IMR-90 (cell line): ENCODE measurements around the gene ZFP57. TPM values are rescaled to one million over a fixed set of nuclear protein-coding genes. Genes with fewer than 3 reads are reported as not detected.

ENCODE experiments used
- ATAC-seq: fragments of 200-7000 bp; cut with Tn5 transposase; 2 replicates; pipeline ENCODE4 v1.9.1; 2020; ENCODE audit warnings: low read depth, mild to moderate bottlenecking, moderate library complexity
- BruUV-seq: library from RNA; stranded (reverse); fragments of 400-500 nt; replicated peaks from 2 replicates; lab custom pipeline; 2021; lab: Mats Ljungman, UMichigan
- CTCF ChIA-PET: fragments of 300-600 bp; formaldehyde crosslinking; extraction: SDS; loops from one replicate; lab custom pipeline; 2021; ENCODE audit warnings: antibody characterized with exemption; lab: Yijun Ruan, JAX
- POLR2A ChIA-PET: fragments of 300-600 bp; sonication (Branson Sonifier 250); formaldehyde crosslinking; loops from one replicate; lab custom pipeline; 2022; ENCODE audit warnings: antibody characterized with exemption; ENCODE audit not compliant: unreplicated experiment; lab: Charles Lee
- DNase-seq: peaks from one replicate; pipeline ENCODE4 v3.0.0; 2013
- H2AFZ ChIP-seq: replicated peaks from 2 replicates; pipeline ENCODE3; 2013; ENCODE audit warnings: low read length, mild to moderate bottlenecking; ENCODE audit not compliant: poor library complexity
- H2AK5ac ChIP-seq: 2 replicates; pipeline ENCODE4 v1.6.1; 2013; ENCODE audit warnings: low read depth, low read length, inconsistent platforms
- H2AK9ac ChIP-seq: replicated peaks from 2 replicates; pipeline ENCODE3; 2013; ENCODE audit warnings: mild to moderate bottlenecking, low read depth, low read length, moderate library complexity; ENCODE audit not compliant: poor library complexity
- H2BK120ac ChIP-seq: 2 replicates; pipeline ENCODE4 v1.6.1; 2013; ENCODE audit warnings: low read depth, low read length, inconsistent platforms
- H2BK15ac ChIP-seq: 3 replicates; pipeline ENCODE4 v1.6.1; 2013; ENCODE audit warnings: low read depth, low read length, inconsistent platforms
- H2BK20ac ChIP-seq: 2 replicates; pipeline ENCODE4 v1.6.1; 2013; ENCODE audit warnings: low read depth, mild to moderate bottlenecking, inconsistent platforms, low read length, moderate library complexity
- H2BK5ac ChIP-seq: 2 replicates; pipeline ENCODE4 v1.6.1; 2013; ENCODE audit warnings: mild to moderate bottlenecking, low read depth, low read length, inconsistent platforms; ENCODE audit not compliant: poor library complexity, severe bottlenecking
- H3K14ac ChIP-seq: replicated peaks from 2 replicates; pipeline ENCODE4 v1.6.1; 2013; ENCODE audit warnings: low read depth, low read length, inconsistent platforms
- H3K18ac ChIP-seq: 2 replicates; pipeline ENCODE4 v1.6.1; 2013; ENCODE audit warnings: low read depth, low read length, control low read depth
- H3K23ac ChIP-seq: 2 replicates; pipeline ENCODE4 v1.6.1; 2013; ENCODE audit warnings: low read depth, low read length, inconsistent platforms
- H3K27ac ChIP-seq: 2 replicates; pipeline ENCODE4 v1.5.1; 2013; ENCODE audit warnings: mild to moderate bottlenecking, control low read depth, low read length; ENCODE audit not compliant: insufficient read depth
- H3K27me3 ChIP-seq: 2 replicates; pipeline ENCODE4 v1.6.1; 2013; ENCODE audit warnings: low read length; ENCODE audit not compliant: control insufficient read depth, insufficient read depth
- H3K36me3 ChIP-seq: 2 replicates; pipeline ENCODE4 v1.6.1; 2013; ENCODE audit warnings: low read length, mixed read lengths; ENCODE audit not compliant: control insufficient read depth, insufficient read depth
- H3K4ac ChIP-seq: 2 replicates; pipeline ENCODE4 v1.6.1; 2013; ENCODE audit warnings: low read depth, low read length, inconsistent platforms
- H3K4me1 ChIP-seq: 2 replicates; pipeline ENCODE4 v1.6.1; 2013; ENCODE audit warnings: low read length, mixed read lengths; ENCODE audit not compliant: control insufficient read depth, insufficient read depth
- H3K4me2 ChIP-seq: 2 replicates; pipeline ENCODE4 v1.6.1; 2013; ENCODE audit warnings: low read depth, mild to moderate bottlenecking, control low read depth, low read length, moderate library complexity
- H3K4me3 ChIP-seq: 2 replicates; pipeline ENCODE4 v1.5.1; 2013; ENCODE audit warnings: low read depth, mild to moderate bottlenecking, control low read depth, low read length, moderate library complexity; ENCODE audit not compliant: insufficient read depth
- H3K56ac ChIP-seq: 2 replicates; pipeline ENCODE4 v1.6.1; 2013; ENCODE audit warnings: low read length, inconsistent platforms; ENCODE audit not compliant: insufficient read depth; ENCODE audit errors: extremely low read depth
- H3K79me1 ChIP-seq, 2 experiments: 2 replicates each; pipeline ENCODE4 v1.6.1; 2013; ENCODE audit warnings: low read length in 2 of 2, inconsistent platforms in 1 of 2, low read depth in 1 of 2
- H3K9ac ChIP-seq: 2 replicates; pipeline ENCODE4 v1.6.1; 2013; ENCODE audit warnings: low read depth, low read length, control low read depth
- H3K9me1 ChIP-seq: 2 replicates; pipeline ENCODE4 v1.6.1; 2013; ENCODE audit warnings: low read length, inconsistent platforms; ENCODE audit not compliant: insufficient read depth
- H3K9me3 ChIP-seq: 2 replicates; pipeline ENCODE4 v1.6.1; 2013; ENCODE audit warnings: low read length; ENCODE audit not compliant: control insufficient read depth, insufficient read depth
- H4K20me1 ChIP-seq: 2 replicates; pipeline ENCODE4 v1.6.1; 2013; ENCODE audit warnings: low read length, inconsistent platforms; ENCODE audit not compliant: insufficient read depth
- H4K5ac ChIP-seq: 2 replicates; pipeline ENCODE4 v1.6.1; 2013; ENCODE audit warnings: mild to moderate bottlenecking, low read depth, low read length, control low read depth
- H4K8ac ChIP-seq, 2 experiments: 2 replicates each; pipeline ENCODE4 v1.6.1; 2013; ENCODE audit warnings: low read depth in 2 of 2, low read length in 2 of 2, control low read depth in 1 of 2, inconsistent platforms in 1 of 2
- H4K91ac ChIP-seq: 2 replicates; pipeline ENCODE4 v1.6.1; 2013; ENCODE audit warnings: low read depth, low read length, inconsistent platforms; ENCODE audit not compliant: insufficient read depth
- BHLHE40 ChIP-seq: fragments of 150-350 bp; IDR thresholded peaks from 2 replicates; pipeline ENCODE4 v1.6.1; 2016; ENCODE audit warnings: mild to moderate bottlenecking, low read depth, low read length
- CEBPB ChIP-seq: IDR thresholded peaks from 2 replicates; pipeline ENCODE4 v1.6.1; 2012; ENCODE audit warnings: low read depth, low read length, improper control_type of control experiment
- CHD1 ChIP-seq: IDR thresholded peaks from 2 replicates; pipeline ENCODE4 v1.6.1; 2012; ENCODE audit warnings: low read depth, low read length, improper control_type of control experiment
- MAFK ChIP-seq: IDR thresholded peaks from 2 replicates; pipeline ENCODE4 v1.6.1; 2012; ENCODE audit warnings: low read depth, low read length, improper control_type of control experiment
- MAZ ChIP-seq: IDR thresholded peaks from 2 replicates; pipeline ENCODE4 v1.6.1; 2012; ENCODE audit warnings: low read depth, mild to moderate bottlenecking, low read length, improper control_type of control experiment, moderate library complexity, borderline replicate concordance
- RAD21 ChIP-seq: IDR thresholded peaks from 2 replicates; pipeline ENCODE4 v1.6.1; 2012; ENCODE audit warnings: low read length, improper control_type of control experiment
- RFX5 ChIP-seq: IDR thresholded peaks from 2 replicates; pipeline ENCODE4 v1.8.0; 2012; ENCODE audit warnings: low read depth, mild to moderate bottlenecking, low read length, moderate library complexity
- SMC3 ChIP-seq: fragments of 150-350 bp; IDR thresholded peaks from 2 replicates; pipeline ENCODE4 v1.6.1; 2016; ENCODE audit warnings: low read depth, mild to moderate bottlenecking, antibody characterized with exemption, low read length, moderate library complexity
- WGBS, 2 experiments: methylation state at CpG; one replicate each; pipeline versions ENCODE4 v1.1.5 to v1.1.7; 2013; ENCODE audit warnings: missing lambda C conversion rate in 2 of 2; ENCODE audit not compliant: insufficient read length in 1 of 2; ENCODE audit errors: extremely low coverage in 2 of 2; 5-methylcytosine and 5-hydroxymethylcytosine counted together
- dilution Hi-C: fragments of 300-500 bp; cut with HindIII; formaldehyde crosslinking; loops from one replicate; pipeline ENCODE4 v1.14.3; 2018; ENCODE audit warnings: low sequenced_read_pairs; ENCODE audit not compliant: unreplicated experiment
- in situ Hi-C: fragments of 300-500 bp; cut with MboI; formaldehyde crosslinking; loops from 3 replicates; pipeline ENCODE4 v1.14.3; 2019; ENCODE audit warnings: low sequenced_read_pairs, inconsistent platforms, mixed read lengths
- intact Hi-C: fragments of 100-400 bp; cut with micrococcal nuclease; formaldehyde crosslinking; loops from 2 replicates; pipeline ENCODE4 v1.10.0; 2022
- polyA plus RNA-seq, 3 experiments: library from polyadenylated mRNA; depleted of rRNA; stranded (reverse); fragments of >200 nt; gene quantifications; 2 replicates each; pipeline ENCODE4 v1.2.3, GENCODE V29; 2012; ENCODE audit warnings: low replicate concordance in 1 of 3
- total RNA-seq: library from RNA; depleted of rRNA; stranded (reverse); fragments of >200 nt; gene quantifications from 2 replicates; pipeline ENCODE4 v1.2.3, GENCODE V29; 2012
- TF ChIP-seq, protein P1 (sequence below): fragments of 150-350 bp; IDR thresholded peaks from 2 replicates; pipeline ENCODE4 v1.6.1; 2016; ENCODE audit warnings: low read depth, mild to moderate bottlenecking, low read length, moderate library complexity, borderline replicate concordance
- TF ChIP-seq, protein P2 (sequence below): fragments of 150-350 bp; IDR thresholded peaks from 2 replicates; pipeline ENCODE4 v1.6.1; 2017; ENCODE audit warnings: mild to moderate bottlenecking, antibody characterized with exemption, low read length, low read depth

ZFP57 gene
- total and polyA plus RNA-seq, 2 of the 4 experiments (the other 2 are of a cell fraction): not detected

DNA sequence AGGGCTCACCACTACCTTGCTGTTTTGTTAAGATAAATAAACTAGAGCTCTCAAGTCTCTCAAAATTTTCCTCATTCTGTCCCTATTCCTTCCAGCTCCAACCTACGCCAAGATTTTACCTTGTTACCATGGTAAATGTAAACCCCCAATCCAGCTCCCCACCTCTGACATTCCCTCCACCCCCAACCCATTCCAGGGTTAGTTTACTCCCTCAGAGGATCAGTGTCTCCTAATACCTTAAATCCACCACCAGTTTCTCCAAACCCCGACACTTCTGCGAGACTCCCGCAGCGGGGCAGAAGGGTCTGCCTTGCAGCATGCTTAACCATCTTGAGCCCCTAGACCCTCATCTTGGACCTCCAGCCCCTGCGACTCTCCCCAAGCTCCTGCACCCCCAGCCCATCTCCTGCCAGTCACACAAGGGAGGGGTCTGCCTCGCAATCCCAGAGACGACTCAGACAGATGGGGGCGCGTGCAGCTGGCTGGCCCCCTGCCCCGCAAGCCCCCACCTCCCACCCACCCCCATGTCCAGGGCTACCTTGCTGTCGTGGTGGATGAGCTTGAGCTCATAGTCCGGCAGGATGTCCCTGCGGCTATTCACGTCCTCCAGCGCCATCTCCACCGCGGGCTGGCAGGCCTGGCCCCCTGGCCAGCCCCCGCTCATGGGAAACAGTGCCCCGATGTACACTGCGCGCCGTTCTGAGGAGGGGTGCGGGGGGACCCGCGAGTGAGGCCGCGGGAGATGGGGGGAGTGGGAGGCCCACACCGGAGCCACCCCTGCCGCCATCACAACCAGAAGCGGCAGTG lies 53.8 kb downstream of the ZFP57 start (continued):
- TF ChIP-seq, protein P1, sequence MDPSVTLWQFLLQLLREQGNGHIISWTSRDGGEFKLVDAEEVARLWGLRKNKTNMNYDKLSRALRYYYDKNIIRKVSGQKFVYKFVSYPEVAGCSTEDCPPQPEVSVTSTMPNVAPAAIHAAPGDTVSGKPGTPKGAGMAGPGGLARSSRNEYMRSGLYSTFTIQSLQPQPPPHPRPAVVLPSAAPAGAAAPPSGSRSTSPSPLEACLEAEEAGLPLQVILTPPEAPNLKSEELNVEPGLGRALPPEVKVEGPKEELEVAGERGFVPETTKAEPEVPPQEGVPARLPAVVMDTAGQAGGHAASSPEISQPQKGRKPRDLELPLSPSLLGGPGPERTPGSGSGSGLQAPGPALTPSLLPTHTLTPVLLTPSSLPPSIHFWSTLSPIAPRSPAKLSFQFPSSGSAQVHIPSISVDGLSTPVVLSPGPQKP: no peak

DNA sequence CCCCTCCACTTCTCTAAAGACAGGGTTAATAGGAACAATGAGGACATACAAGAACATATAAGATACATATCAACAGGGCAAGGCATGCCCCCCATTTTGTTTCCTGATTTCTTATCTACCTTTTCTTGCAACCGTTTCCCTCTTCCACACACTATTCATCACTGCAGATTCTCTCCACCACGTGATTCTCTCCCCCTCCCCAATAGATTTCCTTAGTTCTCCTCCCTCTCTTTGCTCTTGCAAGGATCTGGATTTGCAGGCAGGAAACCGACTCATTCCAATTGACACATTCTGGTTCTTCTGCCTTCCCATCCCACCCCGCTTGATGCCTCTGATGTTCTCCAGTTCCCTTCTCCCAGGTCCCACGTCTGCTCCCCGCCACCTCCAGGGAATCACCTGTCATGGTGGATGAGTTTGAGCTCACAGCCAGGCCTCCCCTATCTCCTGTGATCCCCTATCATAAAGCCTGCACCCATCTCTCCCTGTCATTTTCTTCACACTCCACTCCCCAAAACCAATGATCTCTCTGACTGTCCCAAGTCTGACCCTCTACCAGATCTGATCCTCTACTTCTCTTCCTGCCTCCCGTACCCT lies 55.5 kb downstream of the ZFP57 start:
- Histone ChIP-seq H3K56ac (no peak overlapping the region), H3K4me1 (peaks cover 7% of the 10 kb centered on the region), H3K4me2 (no peak overlapping the region; the same call in 1 of the 2 replicates), H2AK5ac (no peak overlapping the region), H2BK15ac (no peak overlapping the region), H4K91ac (no peak overlapping the region), H3K27me3 (no peaks in the 10 kb centered on the region), H2AFZ (no peak overlapping the region), H3K27ac (no peak overlapping the region), H4K5ac (no peak overlapping the region), H3K23ac (no peak overlapping the region), H2BK5ac (no peak overlapping the region), H4K8ac (no peak overlapping the region), H3K9me3 (no peaks in the 10 kb centered on the region), H2BK120ac (no peak overlapping the region), H2BK20ac (no peak overlapping the region), H3K79me1 (peaks cover 23 to 49% of the 10 kb centered on the region in 2 experiments), H3K4me3 (no peak overlapping the region), H3K4ac (no peak overlapping the region), H3K18ac (no peak overlapping the region), H3K14ac (no peak overlapping the region), H4K20me1 (peaks cover 4% of the 10 kb centered on the region), H3K36me3 (peaks cover 28% of the 10 kb centered on the region), H3K9ac (no peak overlapping the region), H2AK9ac (no peak overlapping the region), H3K9me1 (peaks cover 11% of the 10 kb centered on the region)
- ATAC-seq (no peak), DNase-seq (no peak)
- no TSS peak for BruUV-seq
- 52% methylated on average over 5 of the region's 7 CpGs; no CpG with 5 or more reads in 1 of the 2 experiments for WGBS, 2 experiments
- dilution Hi-C loops: no loop called here
- intact Hi-C loops: no loop called here
- in situ Hi-C loops: no loop called here
- ChIA-PET POLR2A (no interaction called here), CTCF (interaction anchor here (2.3 kb wide), 1 partner anchor 11 kb away, joined by 5 read pairs; no protein-coding TSS in a partner anchor)
- TF ChIP-seq RAD21: no peak
- TF ChIP-seq SMC3: no peak
- no peak for TF ChIP-seq BHLHE40
- TF ChIP-seq CHD1: no peak
- no peak for TF ChIP-seq MAZ
- TF ChIP-seq MAFK: no peak
- no peak for TF ChIP-seq CEBPB
- TF ChIP-seq, protein P2, sequence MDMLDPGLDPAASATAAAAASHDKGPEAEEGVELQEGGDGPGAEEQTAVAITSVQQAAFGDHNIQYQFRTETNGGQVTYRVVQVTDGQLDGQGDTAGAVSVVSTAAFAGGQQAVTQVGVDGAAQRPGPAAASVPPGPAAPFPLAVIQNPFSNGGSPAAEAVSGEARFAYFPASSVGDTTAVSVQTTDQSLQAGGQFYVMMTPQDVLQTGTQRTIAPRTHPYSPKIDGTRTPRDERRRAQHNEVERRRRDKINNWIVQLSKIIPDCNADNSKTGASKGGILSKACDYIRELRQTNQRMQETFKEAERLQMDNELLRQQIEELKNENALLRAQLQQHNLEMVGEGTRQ: no peak
- TF ChIP-seq, protein P1: no peak
- TF ChIP-seq RFX5: no peak
